Gastrocnemius medialis (tissue), 4 donors: Measurements from ENCODE around the gene PLA2R1. TPM values are rescaled to one million over a fixed set of nuclear protein-coding genes. Genes with fewer than 3 reads are reported as not detected.

Experiments used
- ATAC-seq, 2 donors: fragments of 150-250 bp; one replicate each; pipeline ENCODE4 v1.9.1; 2016
- DNase-seq, 2 donors: peaks; one replicate each; pipeline ENCODE4 v3.0.0-alpha.2; 2019
- H3K27ac ChIP-seq, 4 donors: fragments of 200-600 bp; sonication (generic); 1 replicate in 1 of 4; 2 replicates in 3 of 4; pipeline ENCODE4 v1.5.1; 2016 to 2018; ENCODE audit warnings: mild to moderate bottlenecking in 2 of 4, moderate library complexity in 1 of 4
- H3K27me3 ChIP-seq, 3 donors: fragments of 200-600 bp; sonication (generic) in 2 of 3; 1 replicate in 1 of 3; 2 replicates in 2 of 3; pipeline versions ENCODE4 v1.5.1 to v1.6.0; 2016 to 2019; ENCODE audit warnings: mild to moderate bottlenecking in 1 of 3, moderate library complexity in 1 of 3
- H3K36me3 ChIP-seq, 2 donors: fragments of 200-600 bp; sonication (generic) in 1 of 2; one replicate each; pipeline ENCODE4 v1.5.1; 2017 to 2018
- H3K4me1 ChIP-seq, 2 donors: fragments of 200-600 bp; sonication (generic) in 1 of 2; one replicate each; pipeline ENCODE4 v1.5.1; 2016 to 2017; ENCODE audit warnings: mild to moderate bottlenecking in 2 of 2
- H3K4me3 ChIP-seq, 4 donors: fragments of 200-600 bp; sonication (generic) in 3 of 4; 1 replicate in 1 of 4; 2 replicates in 3 of 4; pipeline ENCODE4 v1.5.1; 2016 to 2019; ENCODE audit warnings: mild to moderate bottlenecking in 2 of 4
- H3K9me3 ChIP-seq, 3 donors: fragments of 200-600 bp; sonication (generic) in 2 of 3; 1 replicate in 1 of 3; 2 replicates in 2 of 3; pipeline ENCODE4 v1.5.1; 2016 to 2019
- CTCF ChIP-seq, 5 experiments: fragments of 450-650 bp in 3 of 5; fragments of 200-600 bp in 2 of 5; sonication (generic) in 2 of 5; IDR thresholded peaks in 4 of 5; conservative IDR thresholded peaks in 1 of 5; 1 replicate in 4 of 5; 2 replicates in 1 of 5; pipeline ENCODE4 v1.5.1; 2016 to 2019; ENCODE audit warnings: antibody characterized with exemption in 5 of 5, mild to moderate bottlenecking in 3 of 5, moderate library complexity in 3 of 5
- POLR2A ChIP-seq, 2 donors: fragments of 450-650 bp; IDR thresholded peaks; one replicate each; pipeline ENCODE4 v1.6.1; 2017; ENCODE audit warnings: antibody characterized with exemption in 2 of 2, mild to moderate bottlenecking in 2 of 2, moderate library complexity in 2 of 2
- in situ Hi-C, 4 donors: fragments of 200-750 bp; cut with MboI; loops; one replicate each; pipeline versions ENCODE4 v1.15.0 to v1.8.0; 2017; ENCODE audit warnings: low sequenced_read_pairs in 4 of 4
- intact Hi-C: fragments of 100-400 bp; cut with DNase I; formaldehyde crosslinking; loops from one replicate; pipeline ENCODE4 v1.15.1; 2023; ENCODE audit warnings: low total_unique reads
- total RNA-seq, 4 donors: library from RNA; depleted of rRNA; stranded (reverse); fragments of >200 nt; gene quantifications; one replicate each; pipeline versions ENCODE4 v1.1.0 to v1.2.3, GENCODE V29; 2016

The PLA2R1 gene
- total RNA-seq, 4 donors from 2014 or later, result 0.34 to 1.0 (median 0.45) TPM

DNA sequence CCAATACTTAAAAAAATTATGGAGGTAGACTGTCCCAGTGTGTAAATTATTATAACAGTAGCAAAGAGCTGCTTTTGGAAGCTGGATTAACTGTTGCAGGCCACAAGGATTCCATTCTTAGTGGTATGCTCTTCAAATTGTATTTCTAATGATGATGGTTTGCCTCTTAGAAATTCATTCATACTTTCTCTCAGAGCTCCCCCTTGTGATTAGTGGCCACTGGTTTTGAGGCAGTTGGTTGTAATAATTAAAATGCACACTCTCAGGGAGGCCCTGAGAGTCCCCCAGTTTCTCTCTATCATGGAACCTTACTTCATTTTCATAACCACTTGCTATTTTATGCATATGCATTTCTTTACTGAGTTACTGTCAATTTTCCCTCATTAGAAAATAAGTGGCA lies 122.5 kb downstream of the PLA2R1 start:
- ATAC-seq (no peak), DNase-seq (no peak)
- Histone ChIP-seq H3K27ac (no peak overlapping the region), H3K9me3 (no peaks in the 10 kb centered on the region), H3K27me3 (no peaks in the 10 kb centered on the region), H3K36me3 (no peaks in the 10 kb centered on the region), H3K4me1 (no peaks in the 10 kb centered on the region), H3K4me3 (no peak overlapping the region)
- intact Hi-C loops (no loop called here), in situ Hi-C loops (no loop called here)
- TF ChIP-seq CTCF (IDR thresholded peaks at IDR 0.05 in 4 of 5, conservative IDR thresholded peaks at IDR 0.05 in 1 of 5), result no peak
- TF ChIP-seq POLR2A (IDR thresholded peaks at IDR 0.05), result no peak

DNA sequence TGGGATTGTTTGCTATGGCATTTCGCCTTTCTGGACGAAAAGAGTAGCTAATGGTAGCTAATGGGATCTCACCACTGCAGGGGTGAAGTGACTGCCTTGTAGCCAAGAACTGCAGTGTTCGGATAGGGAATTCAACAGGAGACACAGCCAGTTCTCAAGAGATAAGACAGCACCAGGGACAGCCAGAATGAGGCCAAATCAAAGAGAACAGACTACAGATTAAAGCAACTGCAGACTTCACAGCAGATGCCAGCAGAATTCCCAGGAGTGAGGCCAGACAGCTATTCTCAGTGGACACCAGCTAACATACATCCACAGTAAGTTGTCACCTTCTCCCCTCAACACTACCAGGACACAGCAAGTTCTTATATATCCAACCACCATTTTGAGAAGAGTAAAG lies 124.0 kb downstream of the PLA2R1 start:
- in situ Hi-C loops (no loop called here), intact Hi-C loops (no loop called here)
- ATAC-seq (no peak), DNase-seq (no peak)
- no peaks in the 10 kb centered on the region for H3K9me3 ChIP-seq
- H3K27me3 ChIP-seq, result no peaks in the 10 kb centered on the region
- H3K4me3 ChIP-seq, result no peak overlapping the region
- H3K4me1 ChIP-seq, result no peaks in the 10 kb centered on the region
- H3K27ac ChIP-seq, result no peak overlapping the region
- TF ChIP-seq POLR2A (IDR thresholded peaks at IDR 0.05), result no peak
- TF ChIP-seq CTCF (IDR thresholded peaks at IDR 0.05 in 4 of 5, conservative IDR thresholded peaks at IDR 0.05 in 1 of 5), result no peak
- no peaks in the 10 kb centered on the region for H3K36me3 ChIP-seq

DNA sequence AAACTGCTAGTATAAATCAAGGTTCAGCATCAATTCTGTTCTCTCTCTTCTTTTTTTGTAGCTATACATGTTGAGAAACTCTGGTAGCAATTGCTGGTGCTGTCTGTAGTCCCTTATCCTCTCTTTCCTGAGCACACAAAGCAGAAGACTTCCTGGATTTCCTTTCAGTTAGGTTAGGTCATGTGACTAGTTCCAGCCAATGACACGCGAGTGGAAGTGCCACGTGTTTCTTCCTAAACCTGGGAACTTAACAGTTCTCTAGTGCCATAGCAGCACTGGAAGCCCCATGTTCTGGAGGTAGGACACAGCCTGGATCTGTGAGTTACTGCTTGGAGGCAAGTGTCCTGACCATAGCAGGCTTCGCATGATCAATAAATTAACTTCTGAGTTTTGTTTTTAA lies 125.9 kb downstream of the PLA2R1 start:
- TF ChIP-seq POLR2A (IDR thresholded peaks at IDR 0.05) (no peak), CTCF (IDR thresholded peaks at IDR 0.05 in 4 of 5, conservative IDR thresholded peaks at IDR 0.05 in 1 of 5) (no peak)
- no peaks in the 10 kb centered on the region for H3K36me3 ChIP-seq
- intact Hi-C loops, result no loop called here
- H3K27me3 ChIP-seq, result no peaks in the 10 kb centered on the region
- H3K4me1 ChIP-seq, result no peaks in the 10 kb centered on the region
- no peak for ATAC-seq
- no peak overlapping the region for H3K27ac ChIP-seq
- no peak overlapping the region for H3K4me3 ChIP-seq
- in situ Hi-C loops, result no loop called here
- DNase-seq, result no peak
- H3K9me3 ChIP-seq, result no peaks in the 10 kb centered on the region

GRCh38 chr2:159933727-159934049 lies 128.7 kb downstream of the PLA2R1 start:
- in situ Hi-C loops, result no loop called here
- Histone ChIP-seq H3K4me3 (no peak overlapping the region), H3K27ac (no peak overlapping the region), H3K4me1 (no peaks in the 10 kb centered on the region), H3K27me3 (no peaks in the 10 kb centered on the region), H3K36me3 (no peaks in the 10 kb centered on the region), H3K9me3 (no peaks in the 10 kb centered on the region)
- intact Hi-C loops, result no loop called here
- DNase-seq (no peak), ATAC-seq (no peak)
- TF ChIP-seq CTCF (IDR thresholded peaks at IDR 0.05 in 4 of 5, conservative IDR thresholded peaks at IDR 0.05 in 1 of 5), result no peak
- TF ChIP-seq POLR2A (IDR thresholded peaks at IDR 0.05), result no peak

DNA sequence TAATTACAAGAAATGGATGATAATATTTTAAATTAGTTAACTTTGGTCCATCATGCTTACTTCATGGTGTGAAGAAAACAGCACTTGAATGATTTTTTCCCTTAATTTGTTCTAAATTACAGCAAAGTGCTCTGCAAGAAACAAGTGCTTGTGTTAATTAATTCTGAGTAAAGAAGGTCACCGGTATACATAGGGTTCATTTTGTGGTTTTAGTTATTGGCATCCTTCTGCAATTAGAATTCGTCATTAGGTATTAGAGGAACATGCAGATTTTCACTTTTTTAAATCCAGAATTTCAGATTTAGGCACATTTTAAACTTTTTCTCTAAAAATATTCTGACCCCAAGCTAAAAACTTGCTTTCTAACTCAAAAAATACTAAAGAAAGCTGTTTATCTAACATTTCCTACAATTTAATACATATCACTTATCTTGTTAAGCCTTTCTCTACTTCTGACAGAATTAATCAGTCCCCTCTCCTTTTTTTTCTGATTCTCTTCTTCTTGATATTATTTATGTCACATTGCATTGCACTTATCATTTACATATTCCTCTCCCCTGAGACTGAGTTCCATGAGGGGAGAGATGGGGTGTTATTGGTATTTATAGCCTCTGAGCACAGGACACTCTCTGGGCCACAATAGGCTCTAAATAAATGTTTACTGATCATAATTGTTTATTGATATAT lies 129.2 kb downstream of the PLA2R1 start:
- Histone ChIP-seq H3K4me1 (no peaks in the 10 kb centered on the region), H3K27ac (no peak overlapping the region), H3K9me3 (no peaks in the 10 kb centered on the region), H3K4me3 (no peak overlapping the region), H3K27me3 (no peaks in the 10 kb centered on the region), H3K36me3 (no peaks in the 10 kb centered on the region)
- ATAC-seq, result no peak
- intact Hi-C loops, result no loop called here
- no peak for DNase-seq
- TF ChIP-seq CTCF (IDR thresholded peaks at IDR 0.05 in 4 of 5, conservative IDR thresholded peaks at IDR 0.05 in 1 of 5) (no peak), POLR2A (IDR thresholded peaks at IDR 0.05) (no peak)
- in situ Hi-C loops, result no loop called here
